GM19351 (cell line): ENCODE results near the gene HOXC4.

Source experiments
- ATAC-seq: cut with Tn5 transposase; IDR thresholded peaks from one replicate; pipeline ENCODE4 v1.9.1; 2021; ENCODE audit warnings: mild to moderate bottlenecking, moderate library complexity; ENCODE audit not compliant: unreplicated experiment

HOXC4 gene

DNA sequence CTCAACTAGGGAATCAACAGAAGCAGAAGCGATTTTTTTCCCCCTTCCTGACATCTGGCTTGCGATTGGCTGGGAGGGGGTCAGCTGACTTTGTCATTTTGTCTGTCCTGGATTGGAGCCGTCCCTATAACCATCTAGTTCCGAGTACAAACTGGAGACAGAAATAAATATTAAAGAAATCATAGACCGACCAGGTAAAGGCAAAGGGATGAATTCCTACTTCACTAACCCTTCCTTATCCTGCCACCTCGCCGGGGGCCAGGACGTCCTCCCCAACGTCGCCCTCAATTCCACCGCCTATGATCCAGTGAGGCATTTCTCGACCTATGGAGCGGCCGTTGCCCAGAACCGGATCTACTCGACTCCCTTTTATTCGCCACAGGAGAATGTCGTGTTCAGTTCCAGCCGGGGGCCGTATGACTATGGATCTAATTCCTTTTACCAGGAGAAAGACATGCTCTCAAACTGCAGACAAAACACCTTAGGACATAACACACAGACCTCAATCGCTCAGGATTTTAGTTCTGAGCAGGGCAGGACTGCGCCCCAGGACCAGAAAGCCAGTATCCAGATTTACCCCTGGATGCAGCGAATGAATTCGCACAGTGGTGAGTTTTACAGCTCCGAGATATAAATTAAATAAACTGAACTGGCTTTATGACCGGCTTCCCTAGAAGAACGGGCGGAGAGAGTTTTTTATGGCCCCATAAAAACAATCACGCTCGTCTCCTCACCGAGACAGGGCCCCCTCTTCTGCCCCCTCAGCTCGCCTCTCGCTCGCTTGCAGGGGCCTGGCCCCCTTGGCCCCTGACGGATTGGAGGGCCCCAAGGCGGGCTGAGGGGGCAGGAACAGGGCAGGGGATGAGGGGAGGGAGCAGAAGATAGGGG, 25.1 kb upstream of the HOXC4 start, which contains the start of gene HOXC6:
Gene HOXC6 (plus strand): TSS at position 127 of the 888 bp plus-strand sequence. CDS start 82 bp downstream, at position 209.
- no peak for ATAC-seq

DNA sequence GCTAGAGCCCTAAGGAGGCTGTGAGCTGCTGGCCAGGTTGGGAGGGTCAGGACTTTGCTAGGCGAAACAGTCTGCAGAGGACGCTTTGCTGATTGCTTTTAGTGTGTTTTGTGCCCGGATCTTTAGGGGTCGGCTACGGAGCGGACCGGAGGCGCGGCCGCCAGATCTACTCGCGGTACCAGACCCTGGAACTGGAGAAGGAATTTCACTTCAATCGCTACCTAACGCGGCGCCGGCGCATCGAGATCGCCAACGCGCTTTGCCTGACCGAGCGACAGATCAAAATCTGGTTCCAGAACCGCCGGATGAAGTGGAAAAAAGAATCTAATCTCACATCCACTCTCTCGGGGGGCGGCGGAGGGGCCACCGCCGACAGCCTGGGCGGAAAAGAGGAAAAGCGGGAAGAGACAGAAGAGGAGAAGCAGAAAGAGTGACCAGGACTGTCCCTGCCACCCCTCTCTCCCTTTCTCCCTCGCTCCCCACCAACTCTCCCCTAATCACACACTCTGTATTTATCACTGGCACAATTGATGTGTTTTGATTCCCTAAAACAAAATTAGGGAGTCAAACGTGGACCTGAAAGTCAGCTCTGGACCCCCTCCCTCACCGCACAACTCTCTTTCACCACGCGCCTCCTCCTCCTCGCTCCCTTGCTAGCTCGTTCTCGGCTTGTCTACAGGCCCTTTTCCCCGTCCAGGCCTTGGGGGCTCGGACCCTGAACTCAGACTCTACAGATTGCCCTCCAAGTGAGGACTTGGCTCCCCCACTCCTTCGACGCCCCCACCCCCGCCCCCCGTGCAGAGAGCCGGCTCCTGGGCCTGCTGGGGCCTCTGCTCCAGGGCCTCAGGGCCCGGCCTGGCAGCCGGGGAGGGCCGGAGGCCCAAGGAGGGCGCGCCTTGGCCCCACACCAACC, 23.9 kb upstream of the HOXC4 start:
- no peak for ATAC-seq

DNA sequence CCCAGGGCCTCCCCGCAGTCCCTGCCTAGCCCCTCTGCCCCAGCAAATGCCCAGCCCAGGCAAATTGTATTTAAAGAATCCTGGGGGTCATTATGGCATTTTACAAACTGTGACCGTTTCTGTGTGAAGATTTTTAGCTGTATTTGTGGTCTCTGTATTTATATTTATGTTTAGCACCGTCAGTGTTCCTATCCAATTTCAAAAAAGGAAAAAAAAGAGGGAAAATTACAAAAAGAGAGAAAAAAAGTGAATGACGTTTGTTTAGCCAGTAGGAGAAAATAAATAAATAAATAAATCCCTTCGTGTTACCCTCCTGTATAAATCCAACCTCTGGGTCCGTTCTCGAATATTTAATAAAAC, 23.2 kb upstream of the HOXC4 start:
- ATAC-seq = no peak

DNA sequence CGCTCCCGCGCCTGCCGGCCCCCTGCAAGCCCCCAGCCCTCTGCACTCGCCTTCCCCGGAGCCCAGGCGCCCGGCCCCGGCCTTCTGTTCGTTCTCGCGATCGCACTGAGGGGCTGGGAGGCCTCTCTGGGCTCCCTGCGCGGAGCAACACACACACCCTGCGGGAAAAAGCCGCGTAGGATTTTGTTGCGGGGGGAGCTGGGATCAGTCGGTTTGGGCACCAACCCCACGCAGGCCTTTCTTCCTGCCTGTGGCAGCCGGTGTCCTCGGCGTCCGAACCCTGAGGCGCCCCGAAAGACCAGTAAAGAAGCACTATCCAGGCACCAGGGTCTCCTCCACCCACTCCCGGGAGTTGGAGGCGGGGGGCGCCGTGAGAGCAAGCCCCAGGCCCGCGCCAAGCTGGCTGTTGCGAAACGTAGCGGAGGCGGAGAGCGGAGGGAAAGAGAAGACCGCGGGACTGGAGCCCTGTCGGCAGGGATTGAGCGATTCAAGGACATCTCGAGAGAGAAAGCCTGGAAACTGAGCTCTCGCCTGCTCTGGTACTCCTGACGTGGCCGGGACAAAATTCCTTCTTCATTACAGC, 22.7 kb upstream of the HOXC4 start:
- ATAC-seq = no peak

DNA sequence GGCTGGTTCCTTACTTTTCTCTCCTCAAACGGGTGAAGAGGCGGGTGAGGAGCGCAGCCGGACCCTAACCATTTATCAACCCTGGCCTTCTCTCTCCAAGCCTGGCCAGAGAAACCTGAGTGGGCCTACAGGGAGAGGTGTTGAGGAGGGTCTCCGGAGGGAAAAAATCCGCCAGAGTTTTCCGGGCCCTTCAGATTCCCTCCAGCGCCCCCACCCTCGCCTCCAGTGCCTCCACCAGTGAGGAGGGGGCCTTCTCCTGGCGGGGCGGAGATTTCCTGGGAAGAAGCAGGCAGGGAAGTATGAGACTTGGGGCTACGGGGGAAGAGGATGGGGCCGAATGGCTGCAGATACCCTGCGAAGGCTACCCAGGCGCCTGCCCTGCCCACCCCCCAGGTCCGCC, 22.2 kb upstream of the HOXC4 start:
- no peak for ATAC-seq

DNA sequence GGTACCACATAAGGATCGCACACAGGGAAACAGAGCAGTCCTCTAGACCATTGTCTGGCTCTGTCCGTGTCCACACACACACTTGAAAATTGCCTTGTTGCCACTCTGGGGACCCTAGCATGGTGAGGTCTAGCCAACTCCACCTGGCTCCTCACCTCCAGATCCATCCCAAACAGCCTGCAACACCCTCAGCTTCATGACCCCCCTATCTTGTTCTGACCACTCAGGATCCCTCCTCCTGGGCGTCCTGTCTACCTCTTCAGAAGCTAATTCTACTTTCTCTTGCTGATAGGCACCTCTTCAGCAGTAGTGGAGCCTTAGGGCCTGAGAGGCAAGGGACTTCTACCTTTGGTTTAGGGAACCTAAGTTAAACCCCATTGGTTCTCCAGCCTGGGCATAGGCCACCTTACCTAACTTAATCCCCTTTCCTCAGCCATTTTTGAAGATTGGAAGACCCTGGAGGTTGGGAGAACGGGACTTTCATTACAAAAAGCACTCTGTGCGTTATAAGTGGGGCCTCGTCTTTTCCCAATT, 21.5 kb upstream of the HOXC4 start:
- ATAC-seq = no peak

DNA sequence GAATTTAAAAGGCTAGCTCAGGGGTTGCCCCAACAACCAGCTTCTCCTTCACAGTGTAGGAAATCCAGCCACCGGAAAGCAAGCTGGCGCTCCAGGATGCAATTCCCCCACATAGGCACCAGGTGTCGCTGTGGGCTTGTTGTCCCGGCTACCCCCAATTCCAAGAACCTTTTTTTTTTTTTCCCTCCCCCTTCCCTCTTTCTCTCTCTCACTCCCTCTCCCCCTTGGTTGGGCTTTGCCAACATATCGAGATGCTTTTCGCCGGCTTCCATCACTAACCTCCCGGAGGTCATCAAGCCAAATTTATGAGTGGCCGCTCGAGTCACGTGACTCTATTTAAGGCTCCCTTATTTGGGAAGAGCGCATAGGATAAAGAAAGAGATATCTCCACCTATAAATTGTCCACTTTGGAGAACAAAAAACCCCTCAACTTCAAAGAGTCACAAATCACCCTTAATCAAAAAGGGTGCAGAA, 21.0 kb upstream of the HOXC4 start, which contains the start of gene HOXC5:
Gene HOXC5 (plus strand): TSS at position 424 of the 474 bp plus-strand sequence. CDS start 73 bp downstream, outside the sequence.
- no peak for ATAC-seq

DNA sequence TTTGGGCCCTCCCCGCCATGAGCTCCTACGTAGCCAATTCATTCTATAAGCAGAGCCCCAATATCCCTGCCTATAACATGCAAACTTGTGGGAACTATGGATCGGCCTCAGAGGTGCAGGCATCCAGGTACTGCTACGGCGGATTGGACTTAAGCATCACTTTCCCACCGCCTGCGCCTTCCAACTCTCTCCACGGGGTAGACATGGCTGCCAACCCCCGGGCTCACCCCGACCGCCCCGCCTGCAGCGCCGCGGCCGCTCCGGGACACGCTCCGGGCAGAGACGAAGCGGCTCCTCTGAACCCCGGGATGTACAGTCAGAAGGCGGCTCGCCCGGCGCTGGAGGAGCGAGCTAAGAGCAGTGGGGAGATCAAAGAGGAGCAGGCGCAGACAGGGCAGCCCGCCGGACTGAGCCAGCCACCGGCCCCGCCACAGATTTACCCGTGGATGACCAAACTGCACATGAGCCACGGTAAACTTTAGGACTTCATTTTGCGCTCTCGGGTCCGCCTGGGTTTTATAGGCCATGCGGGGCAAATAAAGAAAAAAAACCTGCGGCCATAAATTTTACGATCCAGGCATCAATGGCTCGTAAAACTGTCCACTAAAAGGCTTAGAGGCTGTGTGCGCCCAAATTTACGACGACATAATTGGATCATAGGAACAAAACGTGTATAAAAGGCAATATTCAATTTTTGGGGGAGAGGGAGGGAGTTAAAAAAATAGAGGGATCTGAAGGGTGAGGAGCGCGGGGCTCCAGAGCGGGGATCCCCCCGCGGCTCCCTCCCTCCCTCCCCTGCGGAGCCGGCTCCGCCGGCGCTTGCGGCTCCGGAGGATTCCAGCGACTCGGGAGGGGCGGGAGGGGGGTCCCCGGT, 20.3 kb upstream of the HOXC4 start:
- no peak for ATAC-seq

DNA sequence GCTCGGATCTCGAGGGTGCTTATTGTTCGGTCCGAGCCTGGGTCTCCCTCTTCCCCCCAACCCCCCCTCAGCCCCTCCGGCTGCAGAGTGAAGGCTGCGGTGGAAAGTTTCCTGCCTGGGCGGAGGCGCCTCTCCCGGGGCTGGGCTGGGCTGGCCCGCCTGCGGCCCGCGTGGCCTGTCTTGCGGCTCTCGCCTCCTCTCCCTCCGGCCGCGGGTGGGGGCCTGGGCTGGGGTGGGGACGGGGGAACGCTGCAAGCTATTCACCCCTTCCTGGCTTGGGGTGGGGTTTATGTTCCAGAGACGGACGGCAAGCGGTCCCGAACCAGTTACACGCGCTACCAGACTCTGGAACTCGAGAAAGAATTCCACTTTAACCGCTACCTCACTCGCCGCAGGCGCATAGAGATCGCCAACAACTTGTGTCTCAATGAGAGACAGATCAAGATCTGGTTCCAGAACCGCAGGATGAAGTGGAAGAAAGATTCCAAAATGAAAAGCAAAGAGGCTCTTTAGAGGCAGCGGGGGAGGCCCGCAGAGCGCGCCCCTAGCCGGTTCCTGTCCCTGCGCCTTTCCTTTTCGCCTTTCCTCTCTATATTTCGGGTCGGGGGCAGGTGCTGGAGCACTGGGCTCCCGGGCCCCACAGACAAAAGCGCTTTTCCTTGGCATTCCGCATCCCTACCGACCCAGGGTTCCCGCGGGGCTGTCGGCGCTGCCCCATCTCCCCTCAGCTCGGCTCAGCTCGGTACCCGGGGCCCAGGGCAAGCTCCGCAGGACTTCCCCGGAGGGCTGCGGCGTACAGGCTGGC, 19.5 kb upstream of the HOXC4 start:
- ATAC-seq = no peak

DNA sequence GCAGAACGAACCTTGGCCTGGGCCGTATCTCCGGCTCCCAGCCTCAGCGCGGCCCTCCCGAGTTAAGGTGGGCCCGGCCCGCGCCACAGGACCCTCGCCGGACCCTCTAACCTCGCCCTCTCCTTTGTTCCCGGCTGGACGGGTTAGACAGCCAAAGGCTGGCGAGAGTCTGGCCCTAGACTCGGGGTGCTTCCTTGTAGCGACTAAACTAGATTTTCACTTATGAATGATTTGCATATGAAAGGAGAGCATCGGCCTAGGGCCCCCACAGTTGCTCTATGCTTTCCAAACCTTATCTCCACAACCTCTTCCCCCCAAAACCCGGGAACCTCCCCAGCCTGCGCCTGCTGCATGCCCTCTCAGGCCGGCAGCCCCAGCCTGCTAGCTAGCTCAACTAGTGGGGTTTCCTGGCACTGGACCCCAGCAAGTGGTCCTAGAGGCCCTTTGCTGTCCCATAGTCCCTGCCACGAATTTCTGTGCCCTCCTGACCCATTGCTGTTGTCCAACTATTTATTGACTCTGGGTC, 18.8 kb upstream of the HOXC4 start:
- no peak for ATAC-seq

DNA sequence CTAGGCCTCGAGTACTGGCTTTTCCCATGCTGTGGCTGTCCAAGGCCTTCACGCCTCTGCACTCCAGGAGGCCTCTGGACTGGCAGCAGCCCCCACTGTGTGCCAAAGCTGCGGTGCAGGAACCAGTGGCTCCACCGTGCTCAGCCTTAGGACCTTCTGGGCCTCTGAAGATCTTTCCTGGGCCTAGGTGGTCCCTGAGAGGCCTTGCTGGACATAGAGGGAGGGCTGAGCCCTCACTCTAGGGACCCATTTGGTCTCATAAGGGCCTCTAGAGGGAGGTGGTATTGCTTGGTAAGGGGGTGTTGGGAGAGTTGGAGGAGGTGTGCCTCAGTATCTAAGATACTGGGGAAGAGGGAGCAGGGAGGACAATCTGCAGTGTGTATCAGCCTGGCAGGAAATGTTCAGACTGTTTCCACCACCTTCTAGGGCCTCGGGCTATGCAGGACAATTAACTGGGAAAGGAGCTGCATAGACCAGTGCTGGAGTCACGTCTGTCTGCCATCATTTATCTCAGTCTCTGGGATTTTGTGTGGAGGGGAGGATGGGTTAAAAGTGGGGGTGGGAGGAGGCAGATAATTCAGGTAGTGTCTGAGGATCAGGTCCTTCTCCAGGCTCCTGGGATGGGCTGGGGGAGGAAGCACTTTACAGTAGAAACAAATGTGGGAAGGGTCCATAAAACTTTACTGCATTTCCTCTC, 17.9 kb upstream of the HOXC4 start:
- no peak for ATAC-seq

DNA sequence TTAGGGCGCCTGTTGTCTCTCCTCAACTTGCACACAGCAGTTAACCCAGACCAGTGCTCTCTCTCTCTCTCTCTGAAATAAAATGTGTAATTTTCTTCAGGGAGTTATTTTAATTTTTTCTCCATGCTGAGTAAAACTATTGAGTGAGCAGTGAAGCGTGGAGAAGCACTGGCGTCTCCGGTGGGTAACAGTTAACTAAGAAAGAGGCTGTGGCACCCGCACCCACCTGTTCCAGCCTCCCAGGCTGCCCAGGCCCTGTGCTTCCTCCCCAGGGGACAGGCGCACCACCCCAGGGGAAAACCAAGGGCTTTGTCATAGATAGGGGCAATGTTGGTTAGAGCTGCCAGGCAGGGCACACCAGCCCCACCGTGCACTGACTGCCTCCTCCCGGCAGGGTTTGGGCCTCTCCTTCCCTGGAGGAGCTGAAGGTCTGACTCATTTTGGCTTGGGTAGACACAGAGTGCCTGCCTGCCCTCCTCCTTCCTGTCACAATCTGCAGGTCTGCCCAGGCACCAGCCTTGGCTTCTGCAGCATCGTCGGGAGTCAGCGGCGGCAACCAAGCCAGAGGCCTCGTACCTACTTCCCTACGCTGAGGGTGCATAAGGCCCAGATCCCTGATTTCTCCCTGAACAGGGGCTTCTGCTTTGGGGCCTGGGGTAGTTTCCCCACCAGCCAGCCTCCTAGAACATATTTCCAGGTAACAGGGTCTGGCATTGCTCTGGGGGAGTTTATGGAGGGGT, 16.8 kb upstream of the HOXC4 start:
- ATAC-seq = no peak

DNA sequence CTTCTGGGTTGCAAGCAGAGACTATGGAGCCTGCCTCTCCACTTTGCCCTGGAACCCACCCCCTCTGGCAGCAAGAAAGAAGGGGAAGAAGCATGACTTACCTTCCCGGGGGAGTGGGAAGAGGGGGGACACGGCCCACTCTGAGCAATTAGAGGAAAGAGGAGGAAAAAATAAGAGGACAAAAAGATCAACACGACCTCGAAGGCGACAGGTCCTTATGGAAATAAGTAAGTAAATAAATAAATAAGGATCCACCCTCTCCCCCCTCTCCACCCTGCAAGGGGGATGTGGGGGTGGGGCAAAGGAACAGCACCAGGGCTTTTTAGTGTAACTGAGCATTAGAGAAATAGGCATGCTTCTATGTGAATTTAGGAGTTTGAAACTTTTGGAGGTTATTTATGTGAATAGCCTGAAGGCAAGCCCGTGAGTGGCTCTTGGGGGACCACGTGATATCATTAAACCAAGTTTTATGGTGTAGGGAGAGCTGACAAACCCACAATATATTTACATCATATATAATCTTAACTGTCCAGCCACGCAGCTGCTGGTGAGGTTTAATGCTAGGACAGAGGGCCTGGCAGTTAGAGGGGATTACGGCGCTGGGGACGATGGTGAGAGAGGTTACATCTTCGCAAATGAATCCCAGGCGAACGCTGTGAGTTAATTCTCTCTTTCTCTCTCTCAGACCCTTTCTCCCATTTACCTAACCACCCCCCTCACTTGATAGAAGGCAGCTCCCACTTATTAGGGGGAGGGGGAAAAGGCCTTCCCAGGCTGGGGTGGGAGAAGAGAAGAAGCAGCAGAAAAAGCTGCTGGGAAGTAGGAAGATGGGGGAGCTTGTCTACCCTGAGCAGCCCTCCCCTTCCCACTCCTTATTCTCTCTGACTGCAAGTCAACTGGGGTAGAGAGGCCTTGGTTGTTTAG, 16.0 kb upstream of the HOXC4 start:
- ATAC-seq = no peak

DNA sequence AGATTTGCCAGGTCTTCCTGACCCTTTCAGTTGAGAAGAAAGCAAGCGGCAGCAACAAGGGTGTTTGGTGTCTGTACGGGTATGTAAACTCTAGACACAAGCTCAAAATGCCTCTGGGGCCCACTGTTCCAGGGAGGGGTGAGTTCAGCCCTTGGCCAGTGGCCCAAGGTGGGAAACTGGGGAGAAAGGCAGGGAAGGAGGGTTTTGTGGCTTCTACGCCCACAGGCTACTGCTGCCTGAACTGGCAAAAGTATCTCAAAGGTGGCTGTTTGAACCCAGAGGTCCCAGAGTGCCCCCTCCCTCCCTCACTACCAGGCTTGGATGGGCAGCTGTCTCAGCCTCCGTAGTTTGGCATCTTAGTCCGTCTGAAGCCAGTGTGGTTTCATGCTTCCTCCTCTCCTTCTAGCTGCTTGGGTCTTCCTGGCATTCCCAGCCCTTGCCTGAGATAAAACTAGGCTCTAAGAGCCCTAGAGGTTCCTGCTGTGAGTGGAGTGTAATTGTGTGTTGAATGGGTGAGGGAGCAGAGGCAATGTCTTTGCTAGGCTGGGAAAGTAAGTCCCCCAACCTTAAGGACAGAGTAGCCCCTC, 15.3 kb upstream of the HOXC4 start:
- no peak for ATAC-seq

DNA sequence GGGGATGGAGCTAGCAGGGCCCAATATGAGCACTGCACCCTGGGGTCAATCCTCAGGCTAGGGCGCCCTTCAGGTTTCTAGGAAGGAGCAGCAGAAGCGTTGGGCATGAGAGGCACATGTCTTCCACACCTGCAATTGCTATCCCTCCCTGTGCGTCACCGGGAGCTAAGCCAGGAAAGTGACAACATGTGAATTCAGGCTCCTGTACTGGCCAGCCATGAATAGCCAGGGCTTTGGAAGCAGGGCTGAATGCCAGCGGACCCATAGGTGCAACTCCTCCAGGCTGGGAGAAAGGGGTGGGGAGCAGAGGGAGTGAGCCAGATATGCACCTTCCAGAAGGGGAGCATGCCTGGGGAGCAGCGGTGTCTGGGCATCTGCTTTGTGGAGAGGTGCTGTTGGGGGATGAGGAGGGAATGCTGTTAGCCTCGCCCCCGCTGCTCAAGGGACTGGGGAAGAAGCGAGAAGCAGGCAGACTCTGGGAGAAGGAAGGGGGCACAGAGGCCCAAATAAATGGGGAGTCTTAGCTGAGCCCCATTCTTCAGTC, 14.7 kb upstream of the HOXC4 start:
- ATAC-seq = no peak
